PC-9 (cell line): ENCODE results near the gene KRT79.

ENCODE experiments used
- CTCF ChIP-seq: fragments of 200-600 bp; sonication (generic); conservative IDR thresholded peaks from 2 replicates; pipeline ENCODE4 v1.6.1; 2017; ENCODE audit warnings: mixed run types, antibody characterized with exemption, mild to moderate bottlenecking, moderate library complexity
- EZH2 ChIP-seq: fragments of 200-600 bp; sonication (generic); IDR thresholded peaks from 2 replicates; pipeline ENCODE4 v1.8.0; 2017; ENCODE audit warnings: antibody characterized with exemption, low read depth

GRCh38 chr12:52821826-52822660 is 12.1 kb downstream of the KRT79 start:
- TF ChIP-seq CTCF (no peak), EZH2 (no peak)
